Esophagus muscularis mucosa (tissue), 4 donors: ENCODE data around the gene ALDH1A2.

Experiments
- CTCF ChIP-seq, 3 experiments: fragments of 200-600 bp in 2 of 3; fragments of 450-650 bp in 1 of 3; sonication (generic) in 2 of 3; IDR thresholded peaks; one replicate each; pipeline ENCODE4 v1.5.1; 2017 to 2019; ENCODE audit warnings: antibody characterized with exemption in 3 of 3, mild to moderate bottlenecking in 2 of 3, moderate library complexity in 1 of 3
- EP300 ChIP-seq: sonication (generic); formaldehyde crosslinking; IDR thresholded peaks from one replicate; pipeline ENCODE4 v1.6.1; 2017; ENCODE audit warnings: antibody characterized with exemption
- POLR2A ChIP-seq: fragments of 450-650 bp; IDR thresholded peaks from one replicate; pipeline ENCODE4 v1.6.1; 2017; ENCODE audit warnings: antibody characterized with exemption, moderate library complexity, mild to moderate bottlenecking, low read depth

DNA sequence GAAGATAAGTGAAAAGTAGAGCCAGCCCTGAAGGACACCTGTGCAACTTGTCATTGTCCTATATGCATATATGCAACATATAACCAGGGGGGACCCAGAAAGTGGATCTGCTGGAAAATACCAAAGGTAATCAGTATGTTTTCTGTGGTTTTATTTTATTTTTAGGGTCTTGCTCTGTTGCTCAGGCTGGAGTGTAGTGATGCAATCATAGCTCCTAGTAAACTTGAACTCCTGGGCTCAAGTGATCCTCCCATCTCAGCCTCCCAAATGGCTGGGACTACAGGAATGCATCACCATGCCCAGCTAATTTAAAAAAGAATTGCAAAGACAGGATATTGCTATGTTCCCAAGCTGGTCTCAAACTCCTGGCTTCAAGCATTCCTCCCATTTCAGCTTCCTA lies 18.0 kb upstream of the ALDH1A2 start:
- TF ChIP-seq CTCF (IDR thresholded peaks at IDR 0.05) (no peak), POLR2A (no peak), EP300 (no peak)
